Muscle of leg (tissue), 11 donors: ENCODE data around the gene FBXW8. TPM values are rescaled to one million over a fixed set of nuclear protein-coding genes. Genes with fewer than 3 reads are reported as not detected.
A peak's percentile ranks its signal among the peaks of the same experiment; 100 is the strongest.

Experiments used
- DNase-seq: peaks from one replicate; pipeline ENCODE4 v3.0.0; 2013
- H3K27ac ChIP-seq: one replicate; pipeline ENCODE4 v1.5.1; 2013; ENCODE audit warnings: mild to moderate bottlenecking, low read length, control low read depth
- H3K27me3 ChIP-seq: one replicate; pipeline ENCODE4 v1.6.1; 2013; ENCODE audit warnings: low read length; ENCODE audit not compliant: control insufficient read depth, insufficient read depth
- H3K36me3 ChIP-seq: one replicate; pipeline ENCODE4 v1.6.1; 2013; ENCODE audit warnings: low read length; ENCODE audit not compliant: control insufficient read depth, insufficient read depth
- H3K4me1 ChIP-seq: one replicate; pipeline ENCODE4 v1.6.1; 2013; ENCODE audit warnings: low read length; ENCODE audit not compliant: control insufficient read depth, insufficient read depth
- H3K4me3 ChIP-seq: one replicate; pipeline ENCODE4 v1.5.1; 2013; ENCODE audit warnings: low read length, control low read depth
- H3K9me3 ChIP-seq: replicated peaks from 2 replicates; pipeline ENCODE4 v1.6.1; 2013; ENCODE audit warnings: low read depth, low read length; ENCODE audit not compliant: control insufficient read depth
- WGBS: methylation state at CpG from one replicate; pipeline ENCODE4 v1.1.5; 2013; ENCODE audit warnings: missing lambda C conversion rate; ENCODE audit not compliant: insufficient coverage; 5-methylcytosine and 5-hydroxymethylcytosine counted together
- polyA plus RNA-seq, 8 donors: library from polyadenylated mRNA; unstranded; fragments of 120-200 nt; gene quantifications; one replicate each; pipeline versions ENCODE4 v1.2.1 to v1.2.3, GENCODE V29; 2013; ENCODE audit warnings: inconsistent platforms in 1 of 8, low replicate concordance in 1 of 8; ENCODE audit not compliant: insufficient read length in 8 of 8, insufficient read depth in 1 of 8
- total RNA-seq: library from RNA; stranded (reverse); fragments of 120-200 nt; gene quantifications from one replicate; pipeline ENCODE4 v1.2.4, GENCODE V29; 2013

Gene FBXW8
- total and polyA plus RNA-seq, 9 donors, result 11.1 to 20.3 (median 14.8) TPM

DNA sequence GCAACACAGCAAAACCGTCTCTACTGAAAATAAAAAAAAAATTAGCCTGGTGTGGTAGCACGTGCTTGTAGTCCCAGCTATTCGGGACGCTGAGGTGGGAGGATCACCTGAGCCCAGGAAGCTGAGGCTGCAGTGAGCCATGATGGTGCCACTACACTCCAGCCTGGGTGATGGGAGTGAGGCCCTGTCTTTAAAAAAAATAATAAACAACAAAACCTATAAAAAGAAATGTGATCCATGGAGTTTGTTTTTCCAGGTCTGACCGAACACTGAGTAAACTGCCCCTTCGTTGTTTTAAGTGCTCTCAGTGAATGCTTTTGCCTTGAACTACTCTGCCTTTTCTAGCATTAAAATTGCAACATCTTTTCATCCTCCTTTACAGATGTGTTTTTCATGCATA lies 111.7 kb downstream of the FBXW8 start:
- Histone ChIP-seq H3K4me1 (peaks cover 4% of the 10 kb centered on the region), H3K9me3 (no peaks in the 10 kb centered on the region), H3K36me3 (peaks cover 54% of the 10 kb centered on the region), H3K4me3 (no peak overlapping the region), H3K27me3 (no peaks in the 10 kb centered on the region), H3K27ac (no peak overlapping the region)
- 85% methylated on average over 5 of the region's 6 CpGs for WGBS
- no peak for DNase-seq

- peaks cover 4% of the 10 kb centered on the region for H3K4me1 ChIP-seq
- no peak overlapping the region for H3K27ac ChIP-seq
- no peaks in the 10 kb centered on the region for H3K27me3 ChIP-seq
- no peak overlapping the region for H3K4me3 ChIP-seq
- DNase-seq, result no peak
- H3K9me3 ChIP-seq, result no peaks in the 10 kb centered on the region
- H3K36me3 ChIP-seq, result peaks cover 69% of the 10 kb centered on the region
- WGBS, result 83% methylated on average over 15 of the region's 24 CpGs
Measured at GRCh38 chr12:117023998-117024960, 113.5 kb downstream of the FBXW8 start.

GRCh38 chr12:117024961-117025480 lies 114.3 kb downstream of the FBXW8 start:
- no peaks in the 10 kb centered on the region for H3K9me3 ChIP-seq
- 84% methylated on average over 9 of the region's 10 CpGs for WGBS
- H3K27ac ChIP-seq, result no peak overlapping the region
- H3K4me1 ChIP-seq, result peaks cover 4% of the 10 kb centered on the region
- no peaks in the 10 kb centered on the region for H3K27me3 ChIP-seq
- peaks cover 75% of the 10 kb centered on the region for H3K36me3 ChIP-seq
- no peak overlapping the region for H3K4me3 ChIP-seq
- DNase-seq, result no peak

DNA sequence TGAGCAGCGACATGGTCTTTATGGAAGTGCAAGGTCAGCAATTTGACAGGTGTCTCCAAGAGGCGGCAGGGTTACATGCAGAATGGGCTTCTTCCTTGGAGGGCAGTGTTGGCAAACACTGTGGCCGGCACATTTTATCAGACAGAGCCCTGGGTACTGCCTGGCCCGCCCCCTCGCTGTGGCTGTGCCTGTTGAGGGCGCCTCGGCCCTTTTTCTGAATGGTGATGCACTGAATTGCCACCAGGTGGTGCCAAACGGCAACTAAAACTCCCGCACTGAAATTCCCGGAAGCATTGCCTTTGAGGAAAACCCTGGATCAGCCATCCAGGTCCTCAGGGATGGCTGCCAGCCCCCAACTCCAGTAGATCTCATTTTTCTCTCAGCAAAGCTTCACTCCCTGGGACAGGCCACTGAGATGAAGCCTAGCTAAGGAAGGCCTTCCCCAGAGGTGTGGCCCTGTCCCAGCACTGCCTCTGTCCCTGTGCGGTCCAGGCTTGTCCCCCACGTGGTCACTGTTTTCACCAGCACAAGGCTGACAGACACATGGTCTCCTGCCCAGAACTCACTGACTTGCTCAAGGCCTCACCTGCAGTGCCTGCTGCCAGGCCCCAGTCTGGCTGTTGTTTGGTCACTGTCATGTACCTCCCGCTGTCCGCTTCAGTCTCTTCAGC lies 114.9 kb downstream of the FBXW8 start:
- DNase-seq, result peak; percentile 78
- 32% methylated on average over 14 of the region's 14 CpGs for WGBS
- H3K36me3 ChIP-seq, result peaks cover 76% of the 10 kb centered on the region

GRCh38 chr12:117026343-117026742 lies 115.6 kb downstream of the FBXW8 start:
- H3K9me3 ChIP-seq, result no peaks in the 10 kb centered on the region
- H3K36me3 ChIP-seq, result peaks cover 76% of the 10 kb centered on the region
- no peak overlapping the region for H3K4me3 ChIP-seq
- no peak overlapping the region for H3K27ac ChIP-seq
- no peak for DNase-seq
- WGBS, result 76% methylated on average over 4 of the region's 4 CpGs
- no peaks in the 10 kb centered on the region for H3K27me3 ChIP-seq
- peaks cover 4% of the 10 kb centered on the region for H3K4me1 ChIP-seq

More for the DNA sequence above, 114.9 kb downstream of the FBXW8 start:
- H3K27me3 ChIP-seq, result no peaks in the 10 kb centered on the region
- H3K9me3 ChIP-seq, result no peaks in the 10 kb centered on the region
- no peak overlapping the region for H3K4me3 ChIP-seq
- peaks cover 4% of the 10 kb centered on the region for H3K4me1 ChIP-seq
- no peak overlapping the region for H3K27ac ChIP-seq

GRCh38 chr12:117026921-117027250 lies 116.1 kb downstream of the FBXW8 start:
- DNase-seq, result no peak
- H3K4me3 ChIP-seq, result no peak overlapping the region
- no peaks in the 10 kb centered on the region for H3K9me3 ChIP-seq
- no peak overlapping the region for H3K27ac ChIP-seq
- peaks cover 4% of the 10 kb centered on the region for H3K4me1 ChIP-seq
- H3K27me3 ChIP-seq, result no peaks in the 10 kb centered on the region
- 92% methylated on average over 8 of the region's 8 CpGs for WGBS
- peaks cover 73% of the 10 kb centered on the region for H3K36me3 ChIP-seq

GRCh38 chr12:117027251-117028086 lies 116.7 kb downstream of the FBXW8 start:
- WGBS, result 91% methylated on average over 38 of the region's 38 CpGs
- peaks cover 72% of the 10 kb centered on the region for H3K36me3 ChIP-seq
- DNase-seq, result no peak
- H3K4me3 ChIP-seq, result no peak overlapping the region
- H3K9me3 ChIP-seq, result no peaks in the 10 kb centered on the region
- no peaks in the 10 kb centered on the region for H3K27me3 ChIP-seq
- H3K4me1 ChIP-seq, result peaks cover 7% of the 10 kb centered on the region
- H3K27ac ChIP-seq, result no peak overlapping the region

DNA sequence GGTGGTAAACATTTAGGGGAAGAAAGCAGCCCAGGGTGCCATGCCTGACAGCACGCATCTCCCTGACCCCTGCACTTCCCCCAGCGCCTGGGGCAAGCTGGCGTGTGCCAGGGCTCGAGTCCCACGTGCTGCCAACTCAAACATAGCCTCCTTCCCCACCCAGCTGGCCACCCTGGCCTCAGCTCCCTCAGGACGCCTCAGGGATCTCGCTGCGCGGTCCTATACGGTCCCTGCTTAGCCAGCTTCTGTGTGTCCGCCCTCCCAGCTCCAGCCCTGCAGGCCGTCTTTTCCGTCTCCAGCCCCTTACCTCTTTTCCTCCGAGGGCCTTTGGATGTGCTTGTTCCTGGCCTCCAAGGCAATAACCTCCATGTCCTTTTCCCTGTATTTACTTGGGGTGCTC lies 117.5 kb downstream of the FBXW8 start:
- WGBS, result 92% methylated on average over 14 of the region's 14 CpGs
- H3K4me1 ChIP-seq, result peaks cover 14% of the 10 kb centered on the region
- H3K9me3 ChIP-seq, result no peaks in the 10 kb centered on the region
- no peak overlapping the region for H3K27ac ChIP-seq
- no peak for DNase-seq
- H3K4me3 ChIP-seq, result no peak overlapping the region
- no peaks in the 10 kb centered on the region for H3K27me3 ChIP-seq
- peaks cover 70% of the 10 kb centered on the region for H3K36me3 ChIP-seq

GRCh38 chr12:117030187-117030900 lies 119.6 kb downstream of the FBXW8 start:
- Histone ChIP-seq H3K4me1 (peaks cover 31% of the 10 kb centered on the region), H3K4me3 (no peak overlapping the region), H3K27ac (no peak overlapping the region), H3K36me3 (peaks cover 51% of the 10 kb centered on the region), H3K9me3 (no peaks in the 10 kb centered on the region), H3K27me3 (peaks cover 18% of the 10 kb centered on the region)
- DNase-seq, result no peak
- 81% methylated on average over 13 of the region's 19 CpGs for WGBS
